Endodermal cell (in vitro differentiated cells): ENCODE results near the gene DEDD. TPM values are rescaled to one million over a fixed set of nuclear protein-coding genes. Genes with fewer than 3 reads are reported as not detected.

Source experiments
- DNase-seq: peaks from one replicate; pipeline ENCODE4 v3.0.0-alpha.2; 2017
- H3K27ac ChIP-seq: 2 replicates; pipeline ENCODE4 v1.5.1; 2013; ENCODE audit warnings: mild to moderate bottlenecking, low read depth, low read length, moderate library complexity
- H3K27me3 ChIP-seq: 2 replicates; pipeline ENCODE4 v1.6.1; 2013; ENCODE audit warnings: mild to moderate bottlenecking, low read length, moderate library complexity; ENCODE audit not compliant: insufficient read depth, control insufficient read depth, poor library complexity, severe bottlenecking
- H3K36me3 ChIP-seq: 2 replicates; pipeline ENCODE4 v1.7.0; 2013; ENCODE audit warnings: mild to moderate bottlenecking, low read length, moderate library complexity; ENCODE audit not compliant: control insufficient read depth, insufficient read depth
- H3K4me1 ChIP-seq: one replicate; pipeline ENCODE4 v1.7.0; 2013; ENCODE audit warnings: low read length; ENCODE audit not compliant: control insufficient read depth, insufficient read depth
- H3K4me3 ChIP-seq: 2 replicates; pipeline ENCODE4 v1.5.1; 2013; ENCODE audit warnings: mild to moderate bottlenecking, low read length, moderate library complexity
- H3K9ac ChIP-seq: 2 replicates; pipeline ENCODE4 v1.6.1; 2013; ENCODE audit warnings: mild to moderate bottlenecking, low read length, moderate library complexity; ENCODE audit not compliant: poor library complexity, severe bottlenecking; ENCODE audit errors: extremely low read depth
- H3K9me3 ChIP-seq: 2 replicates; pipeline ENCODE4 v1.6.1; 2013; ENCODE audit warnings: mild to moderate bottlenecking, low read length, moderate library complexity; ENCODE audit not compliant: control insufficient read depth
- H3K27ac Mint-ChIP-seq: 2 replicates; pipeline ENCODE4 v1.8.0; 2020; ENCODE audit warnings: mixed read lengths
- H3K27me3 Mint-ChIP-seq: 2 replicates; pipeline ENCODE4 v1.8.0; 2021; ENCODE audit warnings: mild to moderate bottlenecking, mixed read lengths; ENCODE audit not compliant: insufficient read depth
- H3K36me3 Mint-ChIP-seq: 2 replicates; pipeline ENCODE4 v1.8.0; 2020; ENCODE audit warnings: low read depth, mixed read lengths
- H3K4me1 Mint-ChIP-seq: 2 replicates; pipeline ENCODE4 v1.8.0; 2020; ENCODE audit warnings: mixed read lengths
- H3K4me3 Mint-ChIP-seq: 2 replicates; pipeline ENCODE4 v1.8.0; 2020; ENCODE audit warnings: mild to moderate bottlenecking, moderate library complexity, mixed read lengths
- H3K9me3 Mint-ChIP-seq: 2 replicates; pipeline ENCODE4 v1.8.0; 2020; ENCODE audit warnings: mild to moderate bottlenecking, mixed read lengths
- CTCF ChIP-seq: fragments of 200-600 bp; sonication (generic); conservative IDR thresholded peaks from 2 replicates; pipeline ENCODE4 v1.5.0; 2021; ENCODE audit warnings: antibody characterized with exemption, mild to moderate bottlenecking
- WGBS, 2 experiments: methylation state at CpG; one replicate each; pipeline versions ENCODE4 v1.1.5 to v1.1.7; 2013; ENCODE audit warnings: missing lambda C conversion rate in 2 of 2, mixed read lengths in 1 of 2; ENCODE audit not compliant: insufficient coverage in 1 of 2, insufficient read length in 1 of 2; 5-methylcytosine and 5-hydroxymethylcytosine counted together
- total RNA-seq, 2 donors: library from RNA; stranded (reverse); fragmentation: NEBNext Ultra II Directional in 1 of 2; extraction: Animal tissue kit (Norgen Biotek cat#: 25700) in 1 of 2; gene quantifications; 2 replicates in 1 of 2; 3 replicates in 1 of 2; pipeline ENCODE4 v1.2.1, GENCODE V29; 2021

The DEDD gene
- total RNA-seq, 2 donors from 2014 or later, result 34.2 to 39.8 TPM

- H3K4me1 Mint-ChIP-seq, result peaks cover 30% of the 10 kb centered on the region
- no peak overlapping the region for H3K27ac ChIP-seq
- no peak for DNase-seq
- H3K36me3 Mint-ChIP-seq, result no peaks in the 10 kb centered on the region
- no peak overlapping the region for H3K4me3 Mint-ChIP-seq
- no peaks in the 10 kb centered on the region for H3K9me3 Mint-ChIP-seq
- no peaks in the 10 kb centered on the region for H3K36me3 ChIP-seq
- 63% methylated on average over 2 of the region's 2 CpGs; no CpG with 5 or more reads in 1 of the 2 experiments for WGBS, 2 experiments
- H3K9ac ChIP-seq, result no peak overlapping the region
- no peaks in the 10 kb centered on the region for H3K27me3 ChIP-seq
- peak overlapping the region; percentile 80 for H3K27ac Mint-ChIP-seq
- no peaks in the 10 kb centered on the region for H3K9me3 ChIP-seq
- H3K4me1 ChIP-seq, result peaks cover 6% of the 10 kb centered on the region
- H3K27me3 Mint-ChIP-seq, result peaks cover 2% of the 10 kb centered on the region
- no peak overlapping the region for H3K4me3 ChIP-seq
- no peak for TF ChIP-seq CTCF
These were observed 47.3 kb downstream of the DEDD start for GRCh38 chr1:161085165-161085564.

GRCh38 chr1:161084597-161084988 lies 47.9 kb downstream of the DEDD start:
- Histone ChIP-seq H3K9me3 (no peaks in the 10 kb centered on the region), H3K4me1 (peaks cover 6% of the 10 kb centered on the region), H3K4me3 (no peak overlapping the region), H3K27me3 (no peaks in the 10 kb centered on the region), H3K9ac (no peak overlapping the region), H3K36me3 (no peaks in the 10 kb centered on the region), H3K27ac (no peak overlapping the region)
- Mint-ChIP-seq H3K9me3 (no peaks in the 10 kb centered on the region), H3K27ac (peak overlapping the region; percentile 80), H3K36me3 (no peaks in the 10 kb centered on the region), H3K27me3 (peaks cover 2% of the 10 kb centered on the region), H3K4me3 (no peak overlapping the region), H3K4me1 (peaks cover 30% of the 10 kb centered on the region)
- no peak for DNase-seq
- TF ChIP-seq CTCF, result no peak
- WGBS, 2 experiments, result no CpG with 5 or more reads among the region's 1 CpG

- Histone ChIP-seq H3K27me3 (no peaks in the 10 kb centered on the region), H3K4me3 (no peak overlapping the region), H3K9ac (no peak overlapping the region), H3K4me1 (peaks cover 6% of the 10 kb centered on the region), H3K36me3 (no peaks in the 10 kb centered on the region), H3K9me3 (no peaks in the 10 kb centered on the region), H3K27ac (no peak overlapping the region)
- no peaks in the 10 kb centered on the region for H3K36me3 Mint-ChIP-seq
- H3K27me3 Mint-ChIP-seq, result peaks cover 4% of the 10 kb centered on the region
- no peak for DNase-seq
- no peak overlapping the region for H3K4me3 Mint-ChIP-seq
- peak overlapping the region; percentile 58 for H3K27ac Mint-ChIP-seq
- H3K4me1 Mint-ChIP-seq, result peaks cover 30% of the 10 kb centered on the region
- H3K9me3 Mint-ChIP-seq, result no peaks in the 10 kb centered on the region
- 91 to 92% methylated on average over 4 to 10 of the region's 10 CpGs for WGBS, 2 experiments
- no peak for TF ChIP-seq CTCF
These were observed 48.5 kb downstream of the DEDD start for GRCh38 chr1:161083748-161084596.
